Left kidney (tissue), 2 donors: ENCODE measurements around the gene EYA3. TPM values are rescaled to one million over a fixed set of nuclear protein-coding genes. Genes with fewer than 3 reads are reported as not detected.
"Not testable (repeated sequence)": the region's sequence is repeated elsewhere in the genome, so short reads cannot be mapped to it uniquely, and the experiment has no call there.

Source experiments
- DNase-seq: peaks from one replicate; pipeline ENCODE4 v3.0.0-alpha.2; 2013
- polyA plus RNA-seq: library from polyadenylated mRNA; unstranded; fragments of 120-200 nt; gene quantifications from one replicate; pipeline ENCODE4 v1.2.1, GENCODE V29; 2013; ENCODE audit not compliant: insufficient read length

The EYA3 gene
- polyA plus RNA-seq, 1 donor: 64.1 TPM

DNA sequence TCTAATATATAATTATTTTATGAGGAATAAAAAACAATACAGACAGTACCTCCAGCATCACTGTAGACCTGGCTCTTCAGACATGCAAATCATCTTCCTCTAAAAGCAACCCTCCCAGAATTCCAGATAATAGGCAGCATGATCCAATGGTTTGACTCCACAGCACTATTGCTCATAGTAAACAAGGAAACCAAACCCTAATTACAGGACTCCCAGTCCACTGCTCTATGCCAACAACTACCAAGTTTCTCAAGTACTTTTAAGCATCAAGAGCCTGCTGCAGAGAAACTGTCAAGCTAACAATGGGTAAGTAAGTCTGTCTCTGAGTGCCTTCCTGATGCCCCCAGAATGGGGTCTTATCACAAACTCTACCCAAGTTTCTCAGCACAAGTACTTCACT, 57.2 kb downstream of the EYA3 start:
- no peak for DNase-seq

DNA sequence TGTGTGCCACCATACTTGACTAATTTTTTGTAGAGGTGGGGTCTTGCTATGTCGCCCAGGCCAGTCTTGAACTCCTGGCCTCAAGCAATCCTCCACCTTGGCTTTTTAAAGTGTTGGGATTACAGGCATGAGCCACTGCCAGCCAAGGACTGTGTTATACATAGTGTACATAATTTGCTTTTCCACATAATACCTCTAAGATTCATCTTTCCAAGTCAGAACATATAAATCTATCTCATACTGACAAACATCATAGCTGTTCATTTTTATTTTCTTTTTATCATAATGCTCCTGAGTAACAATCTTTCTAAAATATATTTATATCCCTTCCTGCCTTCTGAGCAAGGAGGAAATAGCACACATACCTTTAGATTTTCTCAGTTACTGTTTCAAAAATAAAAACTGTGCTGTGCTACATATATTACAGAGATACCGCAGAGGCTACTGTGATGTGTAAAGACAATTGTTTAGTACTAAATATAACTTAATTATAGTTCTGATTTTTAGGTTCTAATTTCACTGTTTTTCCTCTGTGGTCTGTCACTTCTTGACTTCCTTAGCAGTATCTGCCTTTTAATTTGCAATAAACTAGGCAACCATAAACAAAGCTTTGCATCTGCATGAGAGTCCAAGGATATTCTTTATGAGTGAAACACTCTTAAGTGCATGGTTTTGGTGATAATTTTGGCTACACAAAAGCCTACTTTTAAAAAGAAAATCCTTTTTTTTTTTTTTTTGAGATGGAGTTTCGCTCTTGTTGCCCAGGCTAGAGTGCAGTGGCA, 59.3 kb downstream of the EYA3 start:
- DNase-seq: no peak

DNA sequence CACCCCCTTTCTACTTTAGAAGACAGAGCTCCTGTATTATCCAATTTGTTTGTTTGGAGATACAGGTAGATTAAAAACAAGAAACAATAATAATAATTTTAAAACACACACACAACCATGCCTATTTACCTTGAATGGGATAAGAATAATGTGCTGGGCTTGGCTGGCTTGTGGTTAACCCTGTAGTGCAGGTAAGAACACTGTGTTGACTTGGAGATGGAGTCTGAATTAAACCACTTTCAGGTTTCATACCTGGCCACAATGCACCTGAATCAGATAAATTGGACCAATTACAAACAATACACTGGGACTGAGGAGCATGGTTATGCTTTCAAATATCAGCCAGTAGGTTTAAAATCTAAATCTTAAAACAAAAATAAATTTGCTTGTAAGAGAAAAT, 60.8 kb downstream of the EYA3 start:
- no peak for DNase-seq

DNA sequence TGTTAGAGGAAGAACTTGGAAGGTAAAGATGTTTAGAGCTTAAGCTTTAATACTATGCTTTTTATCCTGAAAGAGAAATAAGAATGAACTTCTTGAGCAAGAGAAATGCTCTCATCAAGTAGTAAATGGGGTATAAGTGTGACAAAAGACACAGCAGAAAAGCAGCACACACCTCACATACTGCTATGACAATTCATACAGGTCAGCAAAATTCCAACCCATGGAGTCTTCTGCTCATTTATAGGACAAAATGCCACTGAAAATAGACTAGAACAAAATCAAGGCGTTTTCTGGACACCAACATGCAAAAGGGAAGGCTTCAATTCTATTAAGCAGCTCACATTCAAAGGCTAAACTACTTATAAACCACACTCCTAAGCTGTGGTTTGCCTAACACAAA, 61.2 kb downstream of the EYA3 start:
- no peak for DNase-seq

DNA sequence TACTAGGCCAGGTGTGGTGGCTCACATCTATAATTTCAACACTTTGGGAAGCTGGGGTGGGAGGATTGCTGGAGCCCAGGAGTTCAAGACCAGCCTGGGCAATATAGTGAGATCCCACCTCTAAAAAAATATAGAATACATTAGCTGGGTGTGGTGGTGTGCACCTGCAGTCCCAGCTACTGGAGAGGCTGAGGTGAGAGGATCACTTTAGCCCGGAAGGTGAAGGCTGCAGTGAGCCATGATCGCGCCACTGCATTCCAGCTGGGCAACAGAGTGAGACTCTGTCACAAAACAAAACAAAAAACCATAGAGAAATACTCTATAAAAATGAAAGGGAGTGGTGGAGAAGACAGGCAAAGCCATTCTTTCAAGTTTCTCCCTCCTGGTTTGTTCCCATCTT, 62.1 kb downstream of the EYA3 start:
- no peak for DNase-seq

DNA sequence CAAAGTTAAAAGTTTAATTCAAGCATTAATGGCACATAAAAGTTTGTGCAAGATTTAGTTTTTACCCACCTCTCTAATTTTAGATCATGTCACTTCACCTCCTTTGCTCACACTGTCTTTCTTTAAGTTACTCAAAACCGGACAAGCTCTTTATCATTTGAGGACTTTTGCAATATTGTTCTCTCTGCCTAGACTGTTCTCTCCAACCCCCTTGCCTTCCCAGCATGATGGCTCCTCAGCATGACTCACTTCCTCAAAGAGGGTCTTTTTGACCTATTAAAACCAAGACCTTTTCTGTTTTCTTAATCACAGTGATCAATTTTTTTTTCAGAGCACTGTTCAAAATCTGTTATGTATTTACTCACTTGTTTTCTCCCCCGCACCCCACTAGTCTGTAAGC, 67.3 kb downstream of the EYA3 start:
- DNase-seq: no peak

DNA sequence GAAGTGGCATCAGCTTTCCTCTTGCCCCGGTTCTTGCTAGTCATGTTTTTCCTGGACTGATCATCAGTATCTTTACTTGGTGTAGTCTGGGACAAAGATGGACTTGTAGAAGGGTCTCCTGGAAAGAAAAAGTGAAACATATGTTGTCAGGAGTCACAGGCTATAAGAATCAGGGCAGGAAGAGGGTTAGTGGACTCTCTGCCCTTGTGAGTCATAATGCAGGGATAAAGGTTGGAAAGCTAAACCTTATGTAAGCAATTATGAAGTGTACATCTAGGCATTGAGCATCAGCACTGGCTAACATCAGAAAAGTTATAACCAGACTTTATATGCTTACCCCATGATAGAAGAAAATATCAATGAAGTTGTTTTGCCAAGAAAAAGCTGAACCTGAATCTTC, 77.4 kb downstream of the EYA3 start:
- DNase-seq: no peak

DNA sequence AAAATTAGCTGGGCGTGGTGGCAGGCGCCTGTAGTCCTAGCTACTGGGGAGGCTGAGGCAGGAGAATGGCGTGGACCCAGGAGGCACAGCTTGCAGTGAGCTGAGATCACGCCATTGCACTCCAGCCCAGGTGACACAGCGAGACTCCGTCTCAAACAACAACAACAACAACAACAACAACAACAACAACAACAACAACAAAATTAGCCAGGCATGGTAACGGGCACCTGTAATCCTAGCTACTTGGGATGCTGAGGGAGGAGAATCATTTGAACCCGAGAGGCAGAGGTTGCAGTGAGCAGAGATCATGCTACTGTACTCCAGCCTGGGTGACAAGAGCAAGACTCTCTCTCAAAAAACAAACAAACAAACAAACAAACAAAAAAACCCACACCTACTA, 85.3 kb downstream of the EYA3 start:
- not testable (repeated sequence) for DNase-seq

DNA sequence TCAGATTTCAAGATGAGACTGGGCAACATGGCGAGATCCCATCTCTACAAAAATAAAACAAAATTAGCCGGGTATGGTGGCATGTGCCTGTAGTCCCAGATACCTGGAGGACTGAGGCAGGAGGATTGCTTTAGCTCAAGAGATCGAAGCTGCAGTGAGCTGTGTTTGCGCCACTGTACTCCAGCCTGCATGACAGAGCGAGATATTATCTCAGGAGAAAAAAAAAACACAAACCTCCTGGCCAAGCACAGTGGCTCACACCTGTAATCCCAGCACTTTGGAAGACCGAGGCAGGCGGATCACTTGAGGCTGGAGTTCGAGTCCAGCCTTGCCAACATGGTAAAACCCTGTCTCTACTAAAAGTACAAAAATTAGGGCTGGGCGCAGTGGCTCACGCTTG, 85.8 kb downstream of the EYA3 start:
- DNase-seq: no peak

DNA sequence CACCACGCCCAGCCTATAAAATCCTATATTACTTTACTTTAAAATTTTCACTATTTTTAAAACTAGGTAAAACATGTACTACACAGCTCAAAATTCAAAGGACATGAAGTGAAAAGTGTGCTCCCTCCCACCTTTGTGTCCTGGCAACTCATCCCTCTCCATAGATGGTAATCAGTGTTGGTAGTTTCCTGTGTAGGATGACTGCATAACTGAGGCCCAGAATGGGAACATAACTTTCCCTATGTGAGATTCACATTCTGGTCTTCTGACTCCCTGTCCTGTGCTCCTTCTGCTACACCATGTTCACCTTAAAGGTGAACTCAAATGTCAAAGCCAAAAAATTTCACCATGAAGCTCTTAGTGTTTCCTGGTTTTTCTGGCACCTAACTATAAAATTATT, 89.4 kb downstream of the EYA3 start:
- no peak for DNase-seq

DNA sequence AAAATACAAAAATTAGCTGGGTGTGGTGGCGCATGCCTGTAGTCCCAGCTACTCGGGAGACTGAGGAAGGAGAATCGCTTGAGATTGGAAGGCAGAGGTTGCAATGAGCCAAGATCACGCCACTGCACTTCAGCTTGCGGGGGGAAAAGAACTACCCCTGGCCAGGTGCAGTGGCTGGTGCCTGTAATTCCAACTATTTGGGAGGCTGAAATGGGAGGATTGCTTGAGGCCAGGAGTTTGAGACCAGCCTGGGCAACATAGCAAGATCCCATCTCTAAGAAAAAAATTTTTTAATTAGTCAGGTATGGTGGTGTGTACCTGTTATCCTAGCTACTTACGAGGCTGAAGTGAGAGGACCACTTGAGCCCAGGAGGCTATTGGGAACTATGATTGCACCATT, 93.9 kb downstream of the EYA3 start:
- not testable (repeated sequence) for DNase-seq

DNA sequence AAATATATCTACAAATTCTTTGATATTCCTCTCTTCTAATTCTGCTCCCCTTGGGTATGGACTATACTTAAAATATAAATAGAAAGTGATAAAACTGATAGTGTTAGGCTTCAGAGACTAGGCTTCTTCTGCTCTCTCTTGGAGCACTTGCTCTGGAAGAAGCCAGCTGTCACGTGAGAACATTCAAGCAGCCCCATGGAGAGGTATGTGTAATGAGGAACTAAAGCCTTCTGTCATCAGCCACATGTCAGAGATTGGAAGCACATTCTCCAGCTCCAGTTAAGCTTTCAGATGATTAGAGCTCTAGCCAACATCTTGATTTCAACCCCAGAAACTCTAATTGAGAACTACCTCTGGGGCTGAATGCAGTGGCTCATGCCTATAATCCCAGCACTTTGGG, 94.3 kb downstream of the EYA3 start:
- DNase-seq: no peak

DNA sequence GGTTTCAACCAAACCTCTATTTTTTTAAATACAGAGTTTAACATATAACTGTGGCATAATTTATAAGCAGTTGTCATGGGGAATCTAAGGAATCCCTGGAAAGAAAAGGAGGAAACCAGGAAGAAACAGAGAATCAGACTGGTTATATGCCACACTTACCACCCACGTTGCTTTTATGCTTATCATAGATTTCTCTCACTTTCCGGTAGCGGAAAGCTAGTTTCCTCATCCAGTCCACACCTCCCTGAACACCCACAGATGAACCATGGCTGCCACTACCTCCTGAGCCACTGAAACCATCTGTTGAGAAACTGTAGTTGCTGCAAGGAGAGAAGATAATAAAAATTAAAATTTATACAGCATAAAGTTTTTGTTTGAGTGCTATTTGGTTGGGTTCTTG, 95.2 kb downstream of the EYA3 start:
- no peak for DNase-seq

DNA sequence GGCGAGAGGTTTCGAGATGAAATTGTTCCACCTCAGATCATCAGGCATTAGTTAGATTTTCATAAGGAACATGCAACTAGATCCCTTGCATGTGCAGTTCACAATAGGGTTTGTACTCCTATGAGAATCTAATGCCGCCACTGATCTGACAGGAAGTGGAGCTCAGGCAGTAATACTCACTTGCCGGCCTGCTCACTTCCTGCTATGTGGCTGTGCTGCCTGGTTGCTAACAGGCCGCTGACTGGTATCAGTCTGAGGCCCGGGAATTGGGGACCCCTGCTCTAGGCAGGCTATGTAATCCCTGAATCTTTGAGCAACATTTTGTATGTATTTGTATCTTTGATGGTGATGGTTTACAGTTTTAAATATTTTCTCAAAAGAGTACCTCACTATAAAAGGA, 96.1 kb downstream of the EYA3 start:
- no peak for DNase-seq

DNA sequence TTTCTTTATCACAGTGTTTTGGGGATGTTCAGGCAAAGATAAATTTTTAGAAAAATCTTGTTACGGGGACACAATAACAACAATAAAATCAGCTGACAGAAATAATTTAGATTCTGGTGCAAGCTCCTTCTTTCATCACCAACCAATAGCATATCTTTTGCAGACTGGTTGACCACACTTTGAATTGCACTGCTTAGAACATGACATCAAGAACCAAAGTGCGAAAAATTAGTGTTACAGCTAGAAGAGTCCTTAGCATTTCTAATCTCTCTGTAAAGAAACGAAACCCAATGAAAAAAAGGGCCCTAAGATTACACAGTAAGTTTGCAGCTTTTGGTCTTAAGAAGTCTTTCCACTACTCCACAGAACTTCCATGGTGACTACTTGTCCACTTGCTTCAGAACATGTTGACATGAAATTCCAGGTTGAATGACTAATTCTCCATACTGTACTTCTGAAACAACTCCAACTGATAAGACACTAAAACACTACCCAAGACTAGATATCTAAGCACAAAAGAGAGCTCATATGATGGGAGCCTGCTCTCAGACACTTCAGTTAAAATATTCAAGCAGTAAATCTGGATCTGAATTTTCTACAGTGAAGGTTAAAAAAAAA, 97.4 kb downstream of the EYA3 start:
- DNase-seq: no peak

DNA sequence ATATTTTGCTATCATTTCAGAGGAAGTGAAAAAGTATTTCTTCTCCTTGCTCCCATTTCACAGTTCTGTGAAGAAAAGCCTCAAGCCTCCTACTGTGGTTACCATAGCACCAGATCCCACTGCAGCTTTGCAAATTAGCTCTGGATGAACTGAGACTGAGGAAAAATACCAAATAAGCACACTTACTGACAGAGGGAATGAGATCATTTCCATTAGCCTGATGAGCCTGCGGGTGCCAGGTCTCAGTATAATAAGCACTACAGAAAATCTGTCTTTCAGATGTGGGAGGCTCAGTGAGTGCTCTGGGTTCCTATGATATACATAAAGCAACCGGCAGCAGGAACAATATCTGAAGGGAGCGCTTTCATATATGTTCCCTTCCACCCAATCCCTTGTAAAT, 107.3 kb downstream of the EYA3 start:
- DNase-seq: no peak

DNA sequence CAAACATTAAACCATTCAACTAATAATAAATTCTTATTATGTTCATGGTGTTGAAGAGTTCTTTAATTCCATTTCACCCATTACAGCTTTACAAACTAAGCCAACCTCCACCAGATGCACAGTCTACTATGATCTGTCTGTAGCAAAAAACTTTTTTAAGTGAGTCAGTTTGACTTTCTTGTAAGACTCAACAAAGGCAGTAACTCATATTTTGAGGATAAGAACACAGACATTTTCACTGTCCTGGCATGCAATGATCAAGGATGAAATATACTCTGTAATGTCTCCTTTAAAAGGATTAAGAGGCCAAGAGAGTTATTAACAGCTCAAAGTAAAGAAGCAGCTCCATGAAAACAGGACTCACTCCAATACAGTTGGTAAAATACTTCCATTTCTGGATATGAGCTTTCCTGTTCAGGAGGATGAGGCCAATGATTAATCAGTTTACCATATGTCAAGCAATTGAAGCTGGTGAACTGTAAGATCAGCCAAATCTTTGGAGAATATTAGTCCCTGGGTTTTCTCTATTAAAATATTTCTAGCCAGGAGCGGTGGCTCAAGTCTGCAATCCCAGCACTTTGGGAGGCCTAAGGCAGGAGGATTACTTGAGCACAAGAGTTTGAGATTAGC, 108.1 kb downstream of the EYA3 start:
- no peak for DNase-seq

DNA sequence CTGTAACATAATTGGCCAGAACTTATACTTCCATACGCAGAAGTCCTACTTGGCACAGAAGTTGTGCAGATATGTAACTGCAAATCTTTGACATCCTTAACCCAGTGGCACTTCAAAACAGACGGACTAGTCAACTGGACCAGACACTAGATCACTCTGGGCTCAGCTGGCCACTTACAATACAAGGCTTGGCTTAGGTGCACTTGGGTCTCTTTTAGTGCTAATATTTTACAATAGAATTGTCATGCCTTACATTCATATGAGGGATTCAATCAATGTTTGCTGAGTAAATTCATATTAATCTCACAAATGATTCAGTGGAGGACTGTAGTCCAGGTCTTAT, 108.6 kb downstream of the EYA3 start:
- no peak for DNase-seq

DNA sequence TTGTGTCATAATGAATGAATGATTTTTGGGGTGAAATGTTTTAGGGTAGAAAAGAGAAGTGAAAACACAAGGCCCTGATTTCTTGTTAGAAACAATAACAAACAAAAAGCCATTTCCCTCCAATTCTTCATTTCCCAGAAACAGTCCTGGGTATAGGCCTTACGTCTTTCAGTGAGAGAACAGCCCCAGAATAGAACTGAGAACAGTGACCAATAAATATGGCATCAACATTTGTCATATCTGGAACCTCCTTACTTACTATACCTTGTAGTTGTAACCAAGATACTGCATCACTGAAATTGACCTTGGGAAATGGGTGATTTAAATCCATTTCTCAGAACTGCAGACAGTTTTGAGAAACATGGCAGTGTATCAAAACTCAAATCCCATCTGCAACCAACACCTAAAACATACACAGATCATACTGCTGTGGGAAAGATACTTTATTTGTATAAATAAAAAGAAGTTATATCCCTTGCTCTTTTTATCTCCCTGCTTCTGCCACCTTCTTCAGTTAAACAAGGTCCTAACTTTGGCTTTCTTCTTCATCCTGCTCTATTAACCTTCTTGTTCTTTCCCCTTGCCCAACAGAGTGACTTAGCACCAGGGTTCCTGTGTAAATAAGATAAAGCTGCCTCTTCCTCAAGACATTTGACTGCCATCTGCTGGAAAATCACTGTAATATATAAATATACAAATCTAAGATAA, 109.1 kb downstream of the EYA3 start:
- no peak for DNase-seq

DNA sequence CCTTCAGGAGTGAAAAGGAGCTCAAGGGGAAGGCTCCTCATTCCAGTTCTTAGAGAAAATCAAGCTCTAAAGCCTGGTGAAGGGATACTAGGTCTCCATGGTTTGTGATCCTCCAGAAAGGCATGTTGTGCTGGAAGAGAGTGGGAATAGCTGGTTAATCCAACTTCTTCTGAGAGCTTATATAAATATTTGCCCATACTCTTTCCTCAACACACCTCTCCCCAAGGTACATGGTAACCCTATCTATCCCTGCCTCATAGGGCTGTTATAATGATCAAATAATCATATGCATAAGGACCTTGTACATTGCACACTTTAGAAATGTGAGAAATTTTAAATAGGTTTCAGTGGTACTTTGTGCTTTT, 114.0 kb downstream of the EYA3 start:
- no peak for DNase-seq

DNA sequence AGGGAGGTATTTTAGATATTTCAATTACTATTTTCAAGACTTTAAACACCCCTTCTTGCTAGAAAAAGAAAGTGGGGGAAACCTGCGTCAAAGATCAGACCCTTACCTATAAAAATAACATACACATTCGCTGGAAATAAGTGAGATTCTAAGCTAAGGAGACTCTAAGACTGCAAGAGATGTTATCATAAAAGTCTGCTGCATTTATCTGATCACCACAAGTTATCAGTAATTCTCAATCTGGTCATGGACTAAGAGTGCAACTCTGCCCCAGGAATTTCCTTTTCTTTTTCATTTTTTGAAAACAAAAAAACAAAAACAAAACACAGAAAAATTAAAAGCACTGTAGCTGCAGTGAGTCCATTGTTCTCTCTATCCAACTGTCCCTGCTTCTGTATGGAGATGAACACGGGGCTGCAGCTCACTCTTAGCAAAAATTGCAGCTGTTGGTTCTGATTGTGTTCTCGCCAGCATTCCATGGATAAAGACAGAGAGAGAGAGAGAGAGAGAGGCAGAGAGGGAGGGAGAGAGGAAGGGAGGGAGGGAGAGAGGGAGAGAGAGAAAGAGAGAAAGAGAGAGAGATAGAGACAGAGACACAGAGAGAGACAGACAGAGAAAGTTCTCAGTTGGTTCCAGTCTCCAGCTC, 114.5 kb downstream of the EYA3 start:
- DNase-seq: no peak

DNA sequence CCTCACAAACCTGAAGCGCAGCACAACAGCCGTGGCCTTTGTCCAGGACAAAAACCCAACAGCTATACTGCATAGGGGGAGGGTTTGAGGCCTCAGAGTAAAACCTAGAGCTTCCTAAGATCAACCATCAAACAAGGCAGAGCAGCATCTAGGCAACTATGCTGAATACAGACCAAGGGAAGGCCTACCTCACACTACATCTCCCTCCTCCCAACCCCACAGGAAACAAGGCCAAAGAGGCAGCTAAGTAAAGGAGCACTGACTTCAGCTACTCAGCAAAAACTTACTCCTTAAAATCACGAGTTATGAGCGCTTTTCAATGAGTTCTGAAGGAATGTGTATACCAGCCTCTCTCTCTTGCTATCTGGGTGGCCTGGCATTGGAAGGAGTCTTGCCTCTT, 116.3 kb downstream of the EYA3 start:
- DNase-seq: no peak

DNA sequence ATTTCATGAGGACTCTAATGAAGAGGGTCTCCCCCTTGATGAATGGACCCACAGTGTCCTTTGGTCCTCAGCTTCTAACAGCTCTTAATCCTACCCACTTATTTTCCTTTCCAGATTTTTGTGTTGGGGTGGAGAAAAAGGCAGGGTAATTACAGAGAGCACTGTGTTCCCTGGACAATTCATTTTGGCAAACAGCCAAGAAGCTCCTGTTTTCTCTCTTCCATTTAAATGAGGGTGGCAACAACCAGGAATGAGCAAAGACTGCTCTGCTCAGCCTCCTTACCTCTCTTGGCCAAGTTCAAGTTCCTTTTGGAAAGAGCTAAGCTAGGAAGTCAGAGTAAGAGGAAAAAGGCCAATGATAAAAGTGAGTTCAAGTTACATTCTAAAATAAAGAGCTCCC, 116.7 kb downstream of the EYA3 start:
- DNase-seq: no peak
